Caki2 (cell line): ENCODE data around the gene HDAC7. TPM values are rescaled to one million over a fixed set of nuclear protein-coding genes. Genes with fewer than 3 reads are reported as not detected.
"Not testable (repeated sequence)": the region's sequence is repeated elsewhere in the genome, so short reads cannot be mapped to it uniquely, and the experiment has no call there.

ENCODE experiments used
- DNase-seq: peaks from one replicate; pipeline ENCODE4 v3.0.0-alpha.2; 2015; ENCODE audit warnings: low read depth
- in situ Hi-C: cut with HindIII; loops from 2 replicates; pipeline ENCODE4 v1.10.0; 2016; ENCODE audit warnings: low sequenced_read_pairs, low pct_unique_long_range_greater_than_20kb, mixed read lengths
- total RNA-seq: library from RNA; depleted of rRNA; stranded (reverse); fragments of >200 nt; shearing (Covaris generic); gene quantifications from 2 replicates; pipeline ENCODE4 v1.2.3, GENCODE V29; 2014; ENCODE audit warnings: low replicate concordance

Gene HDAC7
- total RNA-seq, 1 experiment from 2014 or later: 12.4 TPM

GRCh38 chr12:47818467-47819137 is 1.1 kb downstream of the HDAC7 start:
- in situ Hi-C loops: no loop called here
- DNase-seq: no peak

- in situ Hi-C loops: no loop called here
- no peak for DNase-seq
Measured at GRCh38 chr12:47818007-47818376, 1.7 kb downstream of the HDAC7 start.

DNA sequence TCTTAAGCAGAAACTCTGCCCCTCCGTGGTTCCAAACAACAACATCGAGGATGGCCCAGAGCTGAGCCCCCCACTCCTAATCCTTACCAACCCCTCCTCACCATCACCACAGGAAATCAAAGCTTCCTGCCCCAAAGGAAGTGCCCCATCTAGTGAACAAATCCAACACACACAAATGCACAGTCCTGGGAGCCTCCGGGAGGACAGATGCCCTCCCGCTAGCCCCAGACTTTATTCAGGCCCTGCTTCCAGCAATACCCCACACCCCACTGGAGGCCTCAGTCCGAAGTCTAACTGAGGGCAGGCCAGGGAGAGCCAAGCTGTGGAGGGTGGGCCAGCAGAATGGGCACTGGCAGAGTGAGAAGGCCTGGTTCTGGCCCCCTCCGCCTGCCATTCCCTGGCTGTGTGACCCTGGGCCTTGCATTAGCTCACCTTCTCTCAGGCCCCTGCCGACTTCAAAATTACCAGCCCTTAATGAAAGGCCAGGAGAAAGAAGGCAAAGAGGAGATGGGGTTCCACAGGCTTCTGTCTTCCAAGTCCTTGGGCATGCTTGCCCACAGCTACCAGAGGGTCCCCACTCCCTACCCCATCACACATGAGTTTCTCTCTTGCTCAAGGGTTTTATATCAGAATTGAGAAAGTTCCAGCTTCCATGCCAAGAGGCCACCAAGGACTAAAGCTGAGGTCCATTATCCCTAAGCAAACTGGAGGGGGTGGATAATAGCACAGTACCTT is 2.3 kb downstream of the HDAC7 start:
- DNase-seq: no peak
- in situ Hi-C loops: no loop called here

GRCh38 chr12:47816403-47817271 is 3.1 kb downstream of the HDAC7 start:
- in situ Hi-C loops: no loop called here

DNA sequence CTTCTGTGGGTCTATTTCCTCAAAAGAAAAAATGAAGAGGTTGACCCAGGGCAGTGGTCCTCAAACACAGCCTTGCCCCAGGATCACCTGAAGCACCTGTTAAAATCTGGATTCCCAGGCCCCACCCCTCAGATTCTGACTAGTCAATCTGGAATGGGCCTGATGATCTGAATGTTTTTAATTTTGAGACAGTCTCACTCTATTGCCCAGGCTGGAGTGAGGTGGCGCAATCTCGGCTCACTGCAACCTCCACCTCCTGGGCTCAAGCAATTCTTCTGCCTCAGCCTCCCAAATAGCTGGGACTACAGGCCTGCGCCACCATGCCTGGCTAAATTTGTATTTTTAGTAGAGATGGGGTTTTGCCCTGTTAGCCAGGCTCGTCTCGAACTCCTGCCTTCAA is 4.3 kb downstream of the HDAC7 start:
- in situ Hi-C loops, DNase-seq: not testable (repeated sequence)

More at GRCh38 chr12:47816403-47817271, 3.1 kb downstream of the HDAC7 start:
- DNase-seq: no peak

- no peak for DNase-seq
- in situ Hi-C loops: no loop called here
Measured at GRCh38 chr12:47814539-47815170, 5.0 kb downstream of the HDAC7 start.

DNA sequence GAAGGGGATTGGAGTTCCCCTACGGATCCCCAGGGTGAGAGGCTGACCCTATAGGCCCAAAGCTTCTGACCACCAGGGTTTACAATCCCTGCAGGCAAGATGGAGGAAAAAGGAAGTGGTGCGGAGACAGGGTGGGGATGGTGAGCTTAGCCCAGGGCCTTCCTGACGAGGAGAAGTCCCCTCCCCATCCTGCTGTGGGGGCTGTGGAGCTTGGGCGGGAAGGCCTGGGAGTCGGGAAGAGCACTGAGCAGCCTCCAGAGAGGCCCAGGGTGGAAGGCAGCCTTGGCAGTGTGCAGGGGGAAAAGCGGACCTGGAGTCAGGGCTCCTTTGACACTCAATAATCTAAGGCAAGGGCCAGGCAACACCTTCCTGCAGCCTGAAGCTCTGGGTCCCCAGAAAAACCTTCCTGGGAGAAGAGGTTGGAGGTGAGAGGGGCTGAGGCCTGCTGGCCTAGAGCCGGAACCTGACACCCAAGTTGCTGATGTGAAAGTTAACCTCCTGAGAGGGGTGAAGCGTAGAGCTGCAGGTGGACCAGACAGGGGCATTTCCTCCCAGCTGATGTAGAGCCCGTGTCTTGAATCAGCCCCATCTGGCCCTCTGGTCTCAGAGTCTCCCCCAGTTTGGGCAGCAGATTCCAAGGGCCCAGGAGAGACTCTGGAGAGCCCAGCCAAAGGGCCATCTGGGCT is 6.0 kb downstream of the HDAC7 start:
- in situ Hi-C loops: no loop called here
- peak; percentile 14 for DNase-seq

DNA sequence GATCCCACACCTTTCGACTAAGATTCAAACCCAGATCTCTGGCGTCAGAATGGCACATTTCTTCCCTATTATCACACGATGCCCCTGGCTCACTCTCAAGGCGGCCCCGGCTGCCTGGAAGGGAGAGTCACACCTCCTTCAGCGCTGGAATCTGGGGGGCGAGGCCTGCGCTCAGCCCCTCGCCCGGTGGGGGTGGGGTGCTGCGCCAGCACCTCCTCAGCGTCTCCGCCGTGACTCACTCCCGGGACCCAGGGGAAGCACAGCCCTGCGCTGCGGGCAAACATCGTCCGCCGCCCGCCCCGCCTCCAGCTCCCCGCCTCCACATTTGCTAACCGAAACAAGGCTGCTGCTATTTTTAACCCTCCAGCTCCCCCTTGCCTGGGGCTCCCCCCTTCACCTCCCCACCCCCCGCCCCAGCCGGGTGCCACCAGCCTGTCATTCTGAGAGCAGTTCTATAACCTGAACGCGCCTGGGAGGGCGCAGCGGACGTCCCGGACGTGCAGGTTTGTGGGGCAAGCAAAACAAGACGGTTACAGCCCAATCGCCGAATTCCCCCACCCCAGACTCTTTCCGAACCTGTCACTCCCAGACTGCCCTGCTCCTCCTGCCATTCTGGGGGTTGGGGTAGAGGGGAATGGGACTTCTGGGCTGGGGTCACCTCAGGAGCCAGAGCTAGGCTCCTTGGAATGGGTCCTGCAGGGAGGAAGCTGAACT is 6.7 kb downstream of the HDAC7 start:
- in situ Hi-C loops: no loop called here
- peak; percentile 67 for DNase-seq

DNA sequence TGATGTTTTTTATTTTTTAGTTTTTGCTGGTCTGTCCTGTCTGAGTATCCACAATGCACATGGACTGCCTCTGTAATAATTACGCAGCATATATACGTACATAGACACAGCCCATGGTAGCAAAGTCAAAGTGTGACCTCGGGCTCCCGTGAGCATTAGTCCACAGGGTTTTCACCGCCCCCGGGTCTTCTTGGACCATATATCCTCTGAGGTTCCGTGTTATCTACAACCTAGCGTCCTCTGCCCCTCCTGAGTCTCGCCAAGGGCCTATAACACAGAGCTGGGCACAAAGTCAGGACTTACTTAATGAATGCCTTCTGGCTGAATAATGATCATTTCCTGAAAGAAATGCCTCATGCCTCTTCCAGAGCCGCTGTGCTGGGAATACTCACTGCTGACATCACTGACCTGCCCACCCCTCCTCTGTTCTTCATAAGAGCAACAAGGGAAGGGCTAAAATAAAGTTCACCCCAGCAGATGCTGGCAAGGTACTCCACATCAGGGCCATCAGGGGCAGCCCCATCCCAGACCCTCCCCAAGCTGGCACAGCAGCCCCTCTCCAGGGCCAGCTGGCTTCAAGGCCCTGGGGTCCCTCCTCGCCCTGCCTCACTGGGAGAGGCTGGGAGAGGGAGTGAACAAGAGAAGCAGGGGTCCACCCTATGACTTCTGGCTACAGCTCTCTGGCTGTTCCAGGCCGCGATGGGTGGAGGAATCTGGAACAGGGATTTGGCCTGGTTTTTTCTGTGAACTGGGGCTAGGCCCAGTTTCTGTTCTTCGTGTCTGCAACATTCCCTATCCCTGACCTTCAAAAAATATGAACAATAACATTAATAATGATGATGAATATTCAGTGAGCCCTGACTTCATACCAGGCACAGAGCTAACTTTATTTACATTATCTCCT is 7.9 kb downstream of the HDAC7 start:
- DNase-seq: no peak

GRCh38 chr12:47811072-47811396 is 8.7 kb downstream of the HDAC7 start:
- no peak for DNase-seq
- in situ Hi-C loops: no loop called here

More for the DNA sequence above, 7.9 kb downstream of the HDAC7 start:
- in situ Hi-C loops: no loop called here

- in situ Hi-C loops, DNase-seq: not testable (repeated sequence)
Measured at GRCh38 chr12:47809518-47809917, 10.2 kb downstream of the HDAC7 start.

GRCh38 chr12:47808574-47809365 is 10.9 kb downstream of the HDAC7 start:
- no peak for DNase-seq
- in situ Hi-C loops: no loop called here

- in situ Hi-C loops: no loop called here
- no peak for DNase-seq
Measured at GRCh38 chr12:47808050-47808449, 11.7 kb downstream of the HDAC7 start.

DNA sequence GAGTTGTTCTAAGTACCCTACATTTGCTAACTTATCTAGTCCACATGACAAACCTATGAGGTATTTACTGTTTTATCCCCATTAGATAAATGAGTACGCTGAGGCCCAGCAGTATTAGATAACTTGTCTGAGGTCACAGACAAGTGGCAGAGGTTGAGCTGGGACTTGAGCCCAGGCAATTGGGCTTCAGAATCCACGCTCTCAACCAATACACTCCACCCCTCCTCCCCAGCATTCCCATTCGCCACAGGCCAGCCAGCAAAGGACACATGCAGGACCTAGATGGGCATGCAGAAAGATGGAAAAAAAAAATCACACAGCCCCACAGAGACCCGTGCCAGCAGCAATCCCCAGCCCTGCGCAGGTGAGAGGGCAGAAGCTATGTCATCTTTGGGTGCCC is 12.4 kb downstream of the HDAC7 start:
- in situ Hi-C loops: no loop called here

DNA sequence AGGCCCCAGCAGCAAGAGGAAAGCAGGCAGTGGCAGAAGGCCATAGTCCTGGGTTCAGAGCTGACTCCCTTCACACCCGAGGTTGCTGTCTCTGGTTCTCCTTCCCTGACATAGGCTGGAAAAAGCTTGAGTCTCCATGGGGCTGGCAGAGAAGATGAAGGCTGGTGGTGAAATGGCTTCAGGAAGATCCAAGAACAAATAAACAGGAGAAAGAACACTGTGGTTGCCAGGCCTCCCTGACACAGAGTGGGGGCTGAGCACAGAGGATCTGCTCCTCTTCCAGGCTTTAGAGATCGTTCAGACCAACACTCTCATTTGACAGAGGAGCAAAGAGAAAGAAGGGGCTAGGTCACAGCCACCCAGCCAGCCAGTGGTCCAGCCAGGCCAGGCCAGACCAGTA is 14.3 kb downstream of the HDAC7 start:
- in situ Hi-C loops: no loop called here
- no peak for DNase-seq

More for the DNA sequence above, 12.4 kb downstream of the HDAC7 start:
- DNase-seq: no peak

GRCh38 chr12:47804171-47804570 is 15.5 kb downstream of the HDAC7 start:
- no peak for DNase-seq
- in situ Hi-C loops: no loop called here
